ENCODE measurements around the gene ZFX.
A peak's percentile ranks its signal among the peaks of the same experiment; 100 is the strongest.

ZFX gene

GRCh38 chrX:24149351-24150050 lies at the start of gene ZFX:
ZFX (plus strand) TSS chrX:24149729; CDS start chrX:24172743, 23,014 bp downstream.
- TF ChIP-seq CTCF (conservative IDR thresholded peaks at IDR 0.05; ENCODE audit: low read depth, low read length) = no peak
- DNase-seq (ENCODE audit: low read depth) = peak; percentile 64

GRCh38 chrX:24100713-24101112 lies 48.8 kb upstream of the ZFX start:
- TF ChIP-seq CTCF (conservative IDR thresholded peaks at IDR 0.05; ENCODE audit: low read depth, low read length) = no peak
- peak; percentile 57 for DNase-seq (ENCODE audit: low read depth)

More at GRCh38 chrX:24149351-24150050, at the start of gene ZFX:
- peak within 1 kb of the TSS; percentile 79 for H3K4me3 ChIP-seq (ENCODE audit: low read depth, low read length)

GRCh38 chrX:24110069-24110468 lies 39.5 kb upstream of the ZFX start:
- no peak for TF ChIP-seq CTCF (conservative IDR thresholded peaks at IDR 0.05; ENCODE audit: low read depth, low read length)
- H3K4me3 ChIP-seq (ENCODE audit: low read depth, low read length) = no peak overlapping the region
- no peak for DNase-seq (ENCODE audit: low read depth)

More at GRCh38 chrX:24100713-24101112, 48.8 kb upstream of the ZFX start:
- no peak overlapping the region for H3K4me3 ChIP-seq (ENCODE audit: low read depth, low read length)

- peak; percentile 24 for DNase-seq (ENCODE audit: low read depth)
- TF ChIP-seq CTCF (conservative IDR thresholded peaks at IDR 0.05; ENCODE audit: low read depth, low read length) = no peak
- no peak overlapping the region for H3K4me3 ChIP-seq (ENCODE audit: low read depth, low read length)
Measured at GRCh38 chrX:24113181-24113580, 36.3 kb upstream of the ZFX start.

- no peak overlapping the region for H3K4me3 ChIP-seq (ENCODE audit: low read depth, low read length)
- peak; percentile 77 for DNase-seq (ENCODE audit: low read depth)
- no peak for TF ChIP-seq CTCF (conservative IDR thresholded peaks at IDR 0.05; ENCODE audit: low read depth, low read length)
Measured at GRCh38 chrX:24117258-24117657, 32.3 kb upstream of the ZFX start.

GRCh38 chrX:24124244-24124799 lies 25.2 kb upstream of the ZFX start:
- H3K4me3 ChIP-seq (ENCODE audit: low read depth, low read length) = no peak overlapping the region
- TF ChIP-seq CTCF (conservative IDR thresholded peaks at IDR 0.05; ENCODE audit: low read depth, low read length) = no peak
- no peak for DNase-seq (ENCODE audit: low read depth)
